ENCODE data around the gene RASA2. TPM values are rescaled to one million over a fixed set of nuclear protein-coding genes. Genes with fewer than 3 reads are reported as not detected.

Gene RASA2
- polyA plus RNA-seq, 1 of the 3 experiments (the other 2 are of a cell fraction), result 2.4 TPM

- Histone ChIP-seq H3K36me3 (replicated peaks in 1 of 2; ENCODE audit: control insufficient read depth in 1 of 2, insufficient read depth in 2 of 2, low read length in 1 of 2) (no peaks in the 10 kb centered on the region), H3K9me2 (no peaks in the 10 kb centered on the region), H2AFZ (ENCODE audit: low read depth) (no peak overlapping the region), H3K4me3 (ENCODE audit: low read depth in 2 of 2, low read length in 1 of 2) (no peak overlapping the region), H3K27ac (ENCODE audit: low read depth in 2 of 2, low read length in 1 of 2) (no peak overlapping the region), H3K9ac (no peak overlapping the region), H4K20me1 (ENCODE audit: insufficient read depth) (no peaks in the 10 kb centered on the region), H3K4me1 (ENCODE audit: control insufficient read depth in 1 of 2, insufficient read depth in 2 of 2, low read depth in 1 of 2, low read length in 1 of 2) (no peaks in the 10 kb centered on the region; a peak in 1 of 4 replicates), H3K4me2 (no peak overlapping the region), H3K9me3 (no peaks in the 10 kb centered on the region), H3F3A (replicated peaks; ENCODE audit: insufficient read depth) (peaks cover 12% of the 10 kb centered on the region), H3K27me3 (ENCODE audit: insufficient read depth) (no peaks in the 10 kb centered on the region), H3K79me2 (ENCODE audit: insufficient read depth) (no peaks in the 10 kb centered on the region)
- no peak for DNase-seq
- no peak for TF ChIP-seq MXI1 (IDR thresholded peaks at IDR 0.05; ENCODE audit: low read depth, low read length)
- no peak for TF ChIP-seq ELF1 (IDR thresholded peaks at IDR 0.05)
- no peak for TF ChIP-seq MAX (IDR thresholded peaks at IDR 0.05; ENCODE audit: low read depth)
- ChIA-PET POLR2A (no interaction called here), CTCF (interaction anchor here (1.4 to 6.3 kb wide), 2 partner anchors 9 to 90 kb away, joined by 4 to 62 read pairs; no protein-coding TSS in a partner anchor)
These were observed 17.1 kb upstream of the RASA2 start for GRCh38 chr3:141469720-141470119.

GRCh38 chr3:141471160-141471559 lies 15.7 kb upstream of the RASA2 start:
- no peak for DNase-seq
- TF ChIP-seq POLR2AphosphoS5 (IDR thresholded peaks at IDR 0.05; ENCODE audit: low read depth, low read length) (no peak), IRF3 (IDR thresholded peaks at IDR 0.05; ENCODE audit: low read depth, low read length) (no peak), MXI1 (IDR thresholded peaks at IDR 0.05; ENCODE audit: low read depth, low read length) (no peak), JUND (IDR thresholded peaks at IDR 0.05) (no peak), USF1 (IDR thresholded peaks at IDR 0.05; ENCODE audit: borderline replicate concordance, low read depth) (no peak), MEF2A (IDR thresholded peaks at IDR 0.05; ENCODE audit: borderline replicate concordance, low read depth) (no peak), TAF1 (IDR thresholded peaks at IDR 0.05; ENCODE audit: borderline replicate concordance, low read depth, low read length) (no peak), EP300 (IDR thresholded peaks at IDR 0.05; ENCODE audit: borderline replicate concordance in 1 of 2, low read depth in 1 of 2, low read length in 1 of 2) (no peak), FOXM1 (IDR thresholded peaks at IDR 0.05; ENCODE audit: low read depth) (no peak), NFIC (IDR thresholded peaks at IDR 0.05; ENCODE audit: borderline replicate concordance) (no peak), TCF12 (IDR thresholded peaks at IDR 0.05) (no peak), REST (IDR thresholded peaks at IDR 0.05; ENCODE audit: low read depth, low read length) (no peak), YY1 (IDR thresholded peaks at IDR 0.05; ENCODE audit: low read depth) (no peak), SIN3A (IDR thresholded peaks at IDR 0.05; ENCODE audit: borderline replicate concordance, low read depth, low read length) (no peak), CTCF (IDR thresholded peaks at IDR 0.05) (no peak)
- H3K9me3 ChIP-seq, result no peaks in the 10 kb centered on the region
- no peaks in the 10 kb centered on the region; a peak in 1 of 4 replicates for H3K4me1 ChIP-seq (ENCODE audit: control insufficient read depth in 1 of 2, insufficient read depth in 2 of 2, low read depth in 1 of 2, low read length in 1 of 2)
- H3K4me3 ChIP-seq (ENCODE audit: low read depth in 2 of 2, low read length in 1 of 2), result no peak overlapping the region
- H3K27ac ChIP-seq (ENCODE audit: low read depth in 2 of 2, low read length in 1 of 2), result no peak overlapping the region
- no peaks in the 10 kb centered on the region for H3K9me2 ChIP-seq
- no peaks in the 10 kb centered on the region for H3K79me2 ChIP-seq (ENCODE audit: insufficient read depth)
- no peak overlapping the region for H2AFZ ChIP-seq (ENCODE audit: low read depth)
- no peaks in the 10 kb centered on the region for H4K20me1 ChIP-seq (ENCODE audit: insufficient read depth)
- no peaks in the 10 kb centered on the region for H3K36me3 ChIP-seq (replicated peaks in 1 of 2; ENCODE audit: control insufficient read depth in 1 of 2, insufficient read depth in 2 of 2, low read length in 1 of 2)
- 58% methylated on average over 4 of the region's 5 CpGs for WGBS (ENCODE audit: low lambda C conversion rate)
- H3K27me3 ChIP-seq (ENCODE audit: insufficient read depth), result no peaks in the 10 kb centered on the region
- no peak overlapping the region for H3K4me2 ChIP-seq
- H3F3A ChIP-seq (replicated peaks; ENCODE audit: insufficient read depth), result peaks cover 12% of the 10 kb centered on the region
- POLR2A ChIA-PET, result no interaction called here
- no peak overlapping the region for H3K9ac ChIP-seq
- CTCF ChIA-PET, result interaction anchor here (0.9 to 6.3 kb wide), 4 partner anchors 8 to 160 kb away, joined by 3 to 62 read pairs (median 4); no protein-coding TSS in a partner anchor
